ENCODE data around the gene MARCKSL1.
A peak's percentile ranks its signal among the peaks of the same experiment; 100 is the strongest.

MARCKSL1 gene

DNA sequence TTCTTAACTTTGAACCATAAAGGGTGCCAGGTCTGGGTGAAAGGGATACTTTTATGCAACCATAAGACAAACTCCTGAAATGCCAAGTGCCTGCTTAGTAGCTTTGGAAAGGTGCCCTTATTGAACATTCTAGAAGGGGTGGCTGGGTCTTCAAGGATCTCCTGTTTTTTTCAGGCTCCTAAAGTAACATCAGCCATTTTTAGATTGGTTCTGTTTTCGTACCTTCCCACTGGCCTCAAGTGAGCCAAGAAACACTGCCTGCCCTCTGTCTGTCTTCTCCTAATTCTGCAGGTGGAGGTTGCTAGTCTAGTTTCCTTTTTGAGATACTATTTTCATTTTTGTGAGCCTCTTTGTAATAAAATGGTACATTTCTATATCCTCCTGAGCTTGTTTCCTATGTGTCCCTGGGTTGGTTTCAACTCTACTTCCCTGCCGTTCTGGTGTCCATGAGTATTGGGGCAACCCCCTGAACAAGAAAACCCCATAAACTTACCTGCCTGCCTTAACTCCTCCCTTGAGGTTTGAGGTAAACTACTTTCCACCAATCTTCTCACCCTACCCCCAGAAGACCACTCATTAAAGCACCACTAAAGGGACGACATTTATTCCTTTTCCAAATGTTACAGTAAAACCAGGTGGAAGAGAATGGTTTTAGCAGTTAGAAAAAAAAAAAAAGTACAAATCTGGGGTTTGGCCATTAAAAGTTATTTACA, 2.6 kb downstream of the MARCKSL1 start:
- 91 to 96% methylated on average over 2 to 3 of the region's 3 CpGs for WGBS, 2 experiments
- H3K4me1 ChIP-seq (ENCODE audit: control insufficient read depth, insufficient read depth, low read length), result peaks cover 30% of the 10 kb centered on the region
- no peak overlapping the region for H3K27ac ChIP-seq (ENCODE audit: insufficient read depth, low read depth, low read length, poor library complexity, severe bottlenecking)
- no peaks in the 10 kb centered on the region for H3K27me3 ChIP-seq (ENCODE audit: control insufficient read depth, insufficient read depth, low read length, poor library complexity, severe bottlenecking)
- no peaks in the 10 kb centered on the region for H3K9me3 ChIP-seq (ENCODE audit: control insufficient read depth, low read length)
- H3K4me3 ChIP-seq (ENCODE audit: insufficient read depth, low read depth, low read length), result peak overlapping the region; percentile 70
- peaks cover 49% of the 10 kb centered on the region for H3K36me3 ChIP-seq (ENCODE audit: control insufficient read depth, insufficient read depth, low read length)

DNA sequence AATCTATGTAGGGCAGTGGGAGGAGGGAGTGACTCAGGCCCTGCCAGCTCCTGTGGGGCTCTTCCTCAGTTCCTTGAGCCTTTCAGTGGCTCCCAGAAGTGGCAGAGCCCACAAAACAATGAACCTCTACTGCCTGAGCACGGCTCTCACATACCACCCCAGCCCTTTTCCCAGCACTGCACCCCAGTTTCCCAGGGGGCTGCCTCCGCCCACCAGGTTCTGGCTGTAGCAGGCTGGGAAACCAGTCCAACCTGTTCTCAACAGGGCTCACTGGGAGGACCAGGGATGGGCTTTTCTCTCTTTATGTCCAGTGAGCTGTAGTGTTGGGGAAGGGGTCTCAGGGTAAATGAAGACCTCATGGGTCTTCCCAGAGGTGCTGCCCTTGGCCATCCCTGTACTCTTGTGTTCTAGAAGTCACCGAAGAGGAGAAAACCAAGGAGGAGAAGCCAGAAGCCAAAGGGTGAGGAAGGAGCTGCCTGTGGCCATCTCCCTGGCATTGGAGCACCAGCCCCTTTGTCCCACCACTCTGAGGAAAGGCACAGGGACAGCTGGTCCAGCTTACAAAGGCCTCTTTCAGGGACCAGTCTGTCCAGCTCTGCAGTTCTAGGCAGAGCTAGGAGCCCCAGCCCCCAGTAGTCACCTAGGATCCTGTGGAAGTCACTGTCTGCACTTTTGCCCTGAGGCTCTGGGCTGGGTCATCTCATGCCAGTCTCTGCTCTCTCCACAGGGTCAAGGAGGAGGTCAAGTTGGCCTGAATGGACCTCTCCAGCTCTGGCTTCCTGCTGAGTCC, 3.5 kb downstream of the MARCKSL1 start:
- peaks cover 50% of the 10 kb centered on the region for H3K36me3 ChIP-seq (ENCODE audit: control insufficient read depth, insufficient read depth, low read length)
- H3K27ac ChIP-seq (ENCODE audit: insufficient read depth, low read depth, low read length, poor library complexity, severe bottlenecking), result no peak overlapping the region
- no peaks in the 10 kb centered on the region for H3K27me3 ChIP-seq (ENCODE audit: control insufficient read depth, insufficient read depth, low read length, poor library complexity, severe bottlenecking)
- H3K4me3 ChIP-seq (ENCODE audit: insufficient read depth, low read depth, low read length), result no peak overlapping the region
- no peaks in the 10 kb centered on the region for H3K9me3 ChIP-seq (ENCODE audit: control insufficient read depth, low read length)
- WGBS, 2 experiments, result 90 to 99% methylated on average over 3 of the region's 3 CpGs
- H3K4me1 ChIP-seq (ENCODE audit: control insufficient read depth, insufficient read depth, low read length), result peaks cover 20% of the 10 kb centered on the region

DNA sequence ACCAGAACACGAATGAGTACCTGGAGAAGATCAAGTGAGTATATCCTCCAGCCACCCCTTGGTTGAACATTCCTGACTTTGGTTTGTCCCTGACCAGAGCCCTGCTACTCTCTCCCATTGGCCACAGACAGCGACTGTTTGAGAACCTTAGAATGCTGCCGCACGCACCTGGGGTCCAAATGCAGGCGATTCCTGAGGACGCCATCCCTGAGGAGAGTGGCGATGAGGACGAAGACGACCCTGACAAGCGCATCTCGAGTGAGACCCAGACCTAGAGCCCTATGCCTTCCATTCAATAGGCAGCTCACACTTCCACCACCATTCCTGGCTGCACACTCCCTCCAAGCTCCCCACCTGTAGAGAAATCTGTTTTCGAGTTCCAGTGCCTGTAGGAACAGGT, 4.5 kb downstream of the MARCKSL1 start:
- Histone ChIP-seq H3K9me3 (ENCODE audit: control insufficient read depth, low read length) (no peaks in the 10 kb centered on the region), H3K36me3 (ENCODE audit: control insufficient read depth, insufficient read depth, low read length) (peaks cover 55% of the 10 kb centered on the region), H3K27me3 (ENCODE audit: control insufficient read depth, insufficient read depth, low read length, poor library complexity, severe bottlenecking) (no peaks in the 10 kb centered on the region), H3K4me1 (ENCODE audit: control insufficient read depth, insufficient read depth, low read length) (peaks cover 11% of the 10 kb centered on the region), H3K4me3 (ENCODE audit: insufficient read depth, low read depth, low read length) (no peak overlapping the region), H3K27ac (ENCODE audit: insufficient read depth, low read depth, low read length, poor library complexity, severe bottlenecking) (no peak overlapping the region)
- 95% methylated on average over 12 of the region's 12 CpGs for WGBS, 2 experiments

DNA sequence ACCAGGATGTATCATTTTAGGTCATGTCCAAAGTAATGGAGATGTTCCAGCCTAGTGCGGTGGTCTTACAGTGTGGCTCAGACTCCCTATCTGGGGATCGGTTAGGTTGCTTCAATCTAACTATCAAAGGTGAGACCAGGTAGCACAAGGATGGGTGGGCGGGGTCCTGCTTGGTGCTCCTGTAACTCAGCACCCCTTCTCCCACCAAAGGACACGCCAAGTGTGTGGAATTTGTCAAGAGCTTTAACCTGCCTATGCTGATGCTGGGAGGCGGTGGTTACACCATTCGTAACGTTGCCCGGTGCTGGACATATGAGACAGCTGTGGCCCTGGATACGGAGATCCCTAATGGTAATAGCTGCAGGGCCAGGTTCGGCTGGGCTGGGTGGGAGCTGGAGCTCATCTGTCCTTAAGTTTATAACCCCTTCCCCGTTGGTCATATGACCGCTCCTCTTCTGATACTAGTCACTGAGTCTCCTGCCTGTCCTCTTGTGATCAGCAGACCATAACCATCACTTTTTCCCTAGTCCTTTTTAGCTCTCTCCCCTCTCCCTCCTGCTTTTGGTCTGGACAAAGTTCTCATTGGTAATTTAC, 5.4 kb downstream of the MARCKSL1 start:
- no peaks in the 10 kb centered on the region for H3K27me3 ChIP-seq (ENCODE audit: control insufficient read depth, insufficient read depth, low read length, poor library complexity, severe bottlenecking)
- H3K27ac ChIP-seq (ENCODE audit: insufficient read depth, low read depth, low read length, poor library complexity, severe bottlenecking), result no peak overlapping the region
- H3K9me3 ChIP-seq (ENCODE audit: control insufficient read depth, low read length), result no peaks in the 10 kb centered on the region
- peaks cover 56% of the 10 kb centered on the region for H3K36me3 ChIP-seq (ENCODE audit: control insufficient read depth, insufficient read depth, low read length)
- H3K4me3 ChIP-seq (ENCODE audit: insufficient read depth, low read depth, low read length), result no peak overlapping the region
- WGBS, 2 experiments, result 96 to 97% methylated on average over 12 of the region's 12 CpGs
- H3K4me1 ChIP-seq (ENCODE audit: control insufficient read depth, insufficient read depth, low read length), result peaks cover 10% of the 10 kb centered on the region

DNA sequence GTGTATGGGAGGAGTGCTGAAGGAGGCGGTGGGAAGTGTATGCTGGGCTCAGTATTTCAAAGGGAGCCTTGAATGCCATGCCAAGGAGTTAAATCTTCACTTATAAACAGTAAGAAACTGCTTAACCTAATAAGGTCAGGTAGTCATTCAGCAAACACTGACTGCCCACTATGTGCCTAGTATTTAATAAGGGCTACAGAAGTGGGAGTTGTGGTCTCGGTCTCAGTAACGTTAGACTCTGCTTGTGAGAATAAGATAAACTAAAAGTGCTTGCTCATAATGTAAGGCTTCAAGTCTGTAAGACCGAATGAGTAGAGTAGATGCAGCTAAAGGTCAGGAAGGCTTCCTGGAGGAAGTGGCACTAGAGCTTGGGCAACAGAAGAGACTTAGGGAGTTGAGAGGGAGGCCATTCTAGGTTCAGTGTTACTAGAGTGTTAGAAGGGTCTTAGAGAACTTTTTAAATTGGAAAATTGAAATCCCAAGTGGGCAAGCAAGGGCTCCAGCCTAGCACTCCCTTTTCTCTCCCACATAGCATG, 6.0 kb downstream of the MARCKSL1 start:
- 96 to 97% methylated on average over 4 of the region's 4 CpGs for WGBS, 2 experiments
- Histone ChIP-seq H3K36me3 (ENCODE audit: control insufficient read depth, insufficient read depth, low read length) (peaks cover 60% of the 10 kb centered on the region), H3K27ac (ENCODE audit: insufficient read depth, low read depth, low read length, poor library complexity, severe bottlenecking) (no peak overlapping the region), H3K9me3 (ENCODE audit: control insufficient read depth, low read length) (no peaks in the 10 kb centered on the region), H3K4me3 (ENCODE audit: insufficient read depth, low read depth, low read length) (no peak overlapping the region), H3K4me1 (ENCODE audit: control insufficient read depth, insufficient read depth, low read length) (peaks cover 10% of the 10 kb centered on the region), H3K27me3 (ENCODE audit: control insufficient read depth, insufficient read depth, low read length, poor library complexity, severe bottlenecking) (no peaks in the 10 kb centered on the region)

DNA sequence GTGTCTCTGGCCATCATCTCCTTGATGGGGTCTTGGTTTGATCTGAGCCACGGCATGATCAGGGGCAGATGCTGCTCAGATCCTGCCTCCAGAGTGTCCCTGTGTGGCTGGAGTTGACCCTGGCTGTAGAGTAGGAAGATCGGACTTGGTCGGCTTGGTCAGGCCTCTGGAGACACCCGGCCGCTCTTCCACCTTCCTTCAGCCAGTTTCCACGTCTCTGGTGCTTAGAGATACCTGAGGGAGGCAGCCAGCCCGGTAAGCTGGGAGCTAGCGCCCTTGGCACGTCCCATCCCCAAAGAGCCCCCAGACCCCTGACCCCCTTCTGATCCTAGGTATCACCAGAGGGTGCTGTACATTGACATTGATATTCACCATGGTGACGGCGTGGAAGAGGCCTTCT, 8.8 kb downstream of the MARCKSL1 start:
- Histone ChIP-seq H3K9me3 (ENCODE audit: control insufficient read depth, low read length) (no peaks in the 10 kb centered on the region), H3K4me3 (ENCODE audit: insufficient read depth, low read depth, low read length) (no peak overlapping the region), H3K4me1 (ENCODE audit: control insufficient read depth, insufficient read depth, low read length) (no peaks in the 10 kb centered on the region), H3K27ac (ENCODE audit: insufficient read depth, low read depth, low read length, poor library complexity, severe bottlenecking) (no peak overlapping the region), H3K36me3 (ENCODE audit: control insufficient read depth, insufficient read depth, low read length) (peaks cover 38% of the 10 kb centered on the region), H3K27me3 (ENCODE audit: control insufficient read depth, insufficient read depth, low read length, poor library complexity, severe bottlenecking) (no peaks in the 10 kb centered on the region)
- 94 to 97% methylated on average over 11 of the region's 11 CpGs for WGBS, 2 experiments

DNA sequence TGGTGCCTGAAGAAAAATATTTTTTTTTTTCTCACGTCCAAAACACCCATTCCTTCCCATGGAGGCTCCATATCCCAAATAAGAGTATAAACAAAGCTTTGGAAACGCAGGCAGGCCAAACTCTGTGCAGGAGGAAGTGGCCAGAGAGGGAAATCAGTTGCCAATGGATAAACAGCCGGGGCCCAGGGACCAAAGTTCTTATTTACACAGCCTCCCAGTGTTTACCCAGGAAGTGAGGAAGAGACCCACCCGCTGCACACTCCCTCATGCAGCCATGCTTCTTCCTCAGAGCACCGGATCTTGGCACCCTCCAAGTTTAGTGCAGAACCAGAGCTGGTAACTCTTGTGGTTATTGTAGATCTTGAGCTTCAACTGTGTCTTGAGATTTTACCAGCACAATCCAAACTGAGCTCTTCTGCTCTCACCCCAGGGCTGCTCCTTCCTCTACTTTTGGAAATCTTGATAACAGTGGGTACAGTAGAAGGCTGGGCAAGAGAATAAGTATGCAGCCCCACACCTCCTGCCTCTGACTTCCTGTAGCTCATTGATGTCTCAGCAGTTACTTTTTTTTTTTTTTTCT, 14.2 kb downstream of the MARCKSL1 start:
- WGBS, 2 experiments, result 89 to 96% methylated on average over 4 to 5 of the region's 5 CpGs
- H3K27ac ChIP-seq (ENCODE audit: insufficient read depth, low read depth, low read length, poor library complexity, severe bottlenecking), result no peak overlapping the region

DNA sequence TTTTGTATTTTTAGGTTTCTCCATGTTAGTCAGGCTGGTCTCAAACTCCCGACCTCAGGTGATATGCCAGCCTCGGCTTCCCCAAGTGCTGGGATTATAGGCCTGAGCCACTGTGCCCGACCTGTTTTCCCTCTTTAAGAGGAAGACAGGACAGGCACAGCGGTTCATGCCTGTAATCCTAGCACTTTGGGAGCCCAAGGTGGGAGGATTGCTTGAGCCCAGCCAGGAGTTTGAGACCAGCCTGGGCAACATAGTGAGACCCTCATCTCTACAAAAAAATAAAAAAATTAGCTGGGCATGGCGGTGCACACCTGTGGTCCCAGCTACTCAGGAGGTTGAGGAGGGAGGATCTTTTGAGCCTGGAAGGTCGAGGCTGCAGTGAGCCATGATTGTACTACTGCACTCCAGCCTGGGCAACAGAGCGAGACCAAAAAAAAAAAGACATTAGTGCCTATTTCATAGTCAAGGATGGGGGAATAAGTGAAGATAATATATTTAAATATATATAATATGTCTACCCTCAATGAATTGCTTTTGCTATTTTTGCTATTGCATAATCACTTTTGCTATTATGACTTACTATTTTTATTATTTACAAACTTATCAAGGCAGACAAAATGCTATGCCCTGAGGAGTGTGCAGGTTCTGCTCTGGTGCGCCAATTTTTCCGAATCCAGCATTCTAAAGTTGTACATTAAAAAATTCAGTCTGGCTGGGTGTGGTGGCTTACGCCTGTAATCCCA, 17.7 kb downstream of the MARCKSL1 start:
- H3K4me1 ChIP-seq (ENCODE audit: control insufficient read depth, insufficient read depth, low read length), result no peaks in the 10 kb centered on the region
- peaks cover 7% of the 10 kb centered on the region for H3K36me3 ChIP-seq (ENCODE audit: control insufficient read depth, insufficient read depth, low read length)
- no peaks in the 10 kb centered on the region for H3K9me3 ChIP-seq (ENCODE audit: control insufficient read depth, low read length)
- no peak overlapping the region for H3K4me3 ChIP-seq (ENCODE audit: insufficient read depth, low read depth, low read length)
- no peaks in the 10 kb centered on the region for H3K27me3 ChIP-seq (ENCODE audit: control insufficient read depth, insufficient read depth, low read length, poor library complexity, severe bottlenecking)
- H3K27ac ChIP-seq (ENCODE audit: insufficient read depth, low read depth, low read length, poor library complexity, severe bottlenecking), result no peak overlapping the region
- 94 to 95% methylated on average over 10 of the region's 10 CpGs for WGBS, 2 experiments

More for the DNA sequence above, 14.2 kb downstream of the MARCKSL1 start:
- Histone ChIP-seq H3K4me1 (ENCODE audit: control insufficient read depth, insufficient read depth, low read length) (no peaks in the 10 kb centered on the region), H3K27me3 (ENCODE audit: control insufficient read depth, insufficient read depth, low read length, poor library complexity, severe bottlenecking) (no peaks in the 10 kb centered on the region), H3K4me3 (ENCODE audit: insufficient read depth, low read depth, low read length) (no peak overlapping the region), H3K36me3 (ENCODE audit: control insufficient read depth, insufficient read depth, low read length) (peaks cover 11% of the 10 kb centered on the region), H3K9me3 (ENCODE audit: control insufficient read depth, low read length) (no peaks in the 10 kb centered on the region)

DNA sequence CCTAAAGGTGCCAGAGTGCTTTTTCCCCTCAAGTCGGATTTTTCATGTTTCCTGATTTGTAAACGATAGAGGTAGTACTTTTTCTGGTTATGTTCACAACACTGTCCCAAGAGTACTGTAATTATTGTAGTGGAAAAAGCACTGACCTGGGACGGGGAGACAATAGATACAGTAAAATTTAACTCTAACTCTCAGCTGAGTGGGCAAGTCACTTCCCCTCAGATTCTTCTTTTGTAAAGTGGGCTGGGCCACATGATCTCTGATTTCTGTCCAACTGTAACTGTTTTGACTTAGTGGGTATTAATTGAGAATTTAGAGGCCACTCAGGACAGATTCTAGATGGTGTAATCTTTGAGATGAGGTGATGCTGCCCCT, 19.1 kb downstream of the MARCKSL1 start:
- 97 to 100% methylated on average over 3 of the region's 3 CpGs for WGBS, 2 experiments
- Histone ChIP-seq H3K36me3 (ENCODE audit: control insufficient read depth, insufficient read depth, low read length) (peaks cover 7% of the 10 kb centered on the region), H3K4me3 (ENCODE audit: insufficient read depth, low read depth, low read length) (no peak overlapping the region), H3K4me1 (ENCODE audit: control insufficient read depth, insufficient read depth, low read length) (no peaks in the 10 kb centered on the region), H3K27ac (ENCODE audit: insufficient read depth, low read depth, low read length, poor library complexity, severe bottlenecking) (no peak overlapping the region), H3K27me3 (ENCODE audit: control insufficient read depth, insufficient read depth, low read length, poor library complexity, severe bottlenecking) (no peaks in the 10 kb centered on the region), H3K9me3 (ENCODE audit: control insufficient read depth, low read length) (no peaks in the 10 kb centered on the region)

Measured in ectodermal cell (in vitro differentiated cells).